ENCODE measurements around the gene C16orf54. TPM values are rescaled to one million over a fixed set of nuclear protein-coding genes. Genes with fewer than 3 reads are reported as not detected.

C16orf54 gene
- total RNA-seq, 1 donor: not detected

DNA sequence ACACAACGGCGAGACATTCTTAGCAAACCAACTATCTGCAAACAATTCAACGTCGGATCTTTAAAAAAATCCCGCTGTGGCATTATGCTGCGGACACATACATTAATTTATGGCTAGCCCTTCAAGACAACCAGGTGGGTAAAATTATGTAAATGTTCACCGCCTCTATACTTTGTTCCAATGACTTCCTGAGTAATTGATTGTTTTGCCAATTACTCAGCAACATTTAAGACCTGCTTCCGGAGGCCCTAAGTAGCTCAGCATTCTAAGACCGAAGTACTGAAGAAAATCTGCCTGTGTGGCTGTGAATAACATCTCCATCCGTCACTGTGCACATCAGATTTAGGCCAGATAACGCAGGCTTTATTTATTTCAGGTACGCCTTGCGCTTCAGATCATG lies 43.5 kb downstream of the C16orf54 start:
- DNase-seq (ENCODE audit: low read depth): no peak
- TF ChIP-seq, protein P1, sequence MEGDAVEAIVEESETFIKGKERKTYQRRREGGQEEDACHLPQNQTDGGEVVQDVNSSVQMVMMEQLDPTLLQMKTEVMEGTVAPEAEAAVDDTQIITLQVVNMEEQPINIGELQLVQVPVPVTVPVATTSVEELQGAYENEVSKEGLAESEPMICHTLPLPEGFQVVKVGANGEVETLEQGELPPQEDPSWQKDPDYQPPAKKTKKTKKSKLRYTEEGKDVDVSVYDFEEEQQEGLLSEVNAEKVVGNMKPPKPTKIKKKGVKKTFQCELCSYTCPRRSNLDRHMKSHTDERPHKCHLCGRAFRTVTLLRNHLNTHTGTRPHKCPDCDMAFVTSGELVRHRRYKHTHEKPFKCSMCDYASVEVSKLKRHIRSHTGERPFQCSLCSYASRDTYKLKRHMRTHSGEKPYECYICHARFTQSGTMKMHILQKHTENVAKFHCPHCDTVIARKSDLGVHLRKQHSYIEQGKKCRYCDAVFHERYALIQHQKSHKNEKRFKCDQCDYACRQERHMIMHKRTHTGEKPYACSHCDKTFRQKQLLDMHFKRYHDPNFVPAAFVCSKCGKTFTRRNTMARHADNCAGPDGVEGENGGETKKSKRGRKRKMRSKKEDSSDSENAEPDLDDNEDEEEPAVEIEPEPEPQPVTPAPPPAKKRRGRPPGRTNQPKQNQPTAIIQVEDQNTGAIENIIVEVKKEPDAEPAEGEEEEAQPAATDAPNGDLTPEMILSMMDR (IDR thresholded peaks at IDR 0.05; ENCODE audit: insufficient read depth, low read depth, low read length): no peak
- H3K4me3 ChIP-seq (ENCODE audit: low read depth, low read length): no peak overlapping the region

DNA sequence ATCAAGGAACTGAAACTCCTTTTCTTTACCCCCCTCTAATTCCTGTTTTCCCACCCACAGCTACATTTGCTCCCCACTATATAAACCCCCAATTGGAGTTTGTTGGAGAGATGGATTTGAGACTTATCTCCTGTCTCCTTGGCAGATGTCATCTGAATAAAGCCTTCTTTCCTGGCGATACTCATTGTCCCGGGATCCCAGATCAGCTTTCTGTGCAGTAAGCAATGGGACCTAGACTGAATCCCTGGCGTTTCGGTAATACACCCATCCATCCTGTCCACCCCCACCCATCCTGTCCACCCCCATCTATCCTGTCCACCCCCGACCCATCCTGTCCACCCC lies 44.6 kb downstream of the C16orf54 start:
- no peak overlapping the region for H3K4me3 ChIP-seq (ENCODE audit: low read depth, low read length)
- no peak for DNase-seq (ENCODE audit: low read depth)
- TF ChIP-seq, protein P1 (IDR thresholded peaks at IDR 0.05; ENCODE audit: insufficient read depth, low read depth, low read length): no peak

DNA sequence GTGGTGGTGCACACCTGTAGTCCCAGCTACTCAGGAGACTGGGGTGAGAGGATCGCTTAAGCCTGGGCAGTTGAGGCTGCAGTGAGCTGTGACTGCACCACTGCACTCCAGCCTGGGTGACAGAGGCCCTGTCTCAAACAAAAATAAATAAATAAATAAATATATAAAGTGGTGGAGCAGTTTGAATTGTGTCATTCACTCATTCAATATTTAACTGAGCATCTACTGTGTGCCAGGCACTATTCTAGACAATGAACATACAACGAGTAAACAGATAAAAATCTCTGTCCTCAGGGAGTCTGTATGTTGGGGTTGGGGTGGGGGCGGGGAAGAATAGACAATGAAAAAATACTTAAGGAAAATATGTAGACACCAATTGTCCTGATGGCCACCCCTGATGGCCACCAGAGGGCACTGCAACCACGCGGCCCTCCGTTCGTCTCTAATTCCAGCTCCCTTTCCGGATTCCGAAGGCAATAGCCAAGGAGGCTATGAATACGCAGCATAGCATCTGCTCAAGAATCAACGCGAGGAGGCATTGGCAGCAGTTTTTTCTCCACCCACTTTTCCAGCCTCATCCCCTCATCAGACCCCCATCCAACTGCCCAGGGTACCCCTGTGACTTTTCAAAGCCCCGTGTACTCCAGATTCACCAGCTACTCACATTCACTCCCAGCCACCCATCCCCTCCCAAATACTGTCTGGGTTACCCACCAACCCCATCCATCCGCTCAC lies 45.4 kb downstream of the C16orf54 start:
- H3K4me3 ChIP-seq (ENCODE audit: low read depth, low read length): no peak overlapping the region
- DNase-seq (ENCODE audit: low read depth): peak; percentile 89
- TF ChIP-seq, protein P1 (IDR thresholded peaks at IDR 0.05; ENCODE audit: insufficient read depth, low read depth, low read length): peak; percentile 83

DNA sequence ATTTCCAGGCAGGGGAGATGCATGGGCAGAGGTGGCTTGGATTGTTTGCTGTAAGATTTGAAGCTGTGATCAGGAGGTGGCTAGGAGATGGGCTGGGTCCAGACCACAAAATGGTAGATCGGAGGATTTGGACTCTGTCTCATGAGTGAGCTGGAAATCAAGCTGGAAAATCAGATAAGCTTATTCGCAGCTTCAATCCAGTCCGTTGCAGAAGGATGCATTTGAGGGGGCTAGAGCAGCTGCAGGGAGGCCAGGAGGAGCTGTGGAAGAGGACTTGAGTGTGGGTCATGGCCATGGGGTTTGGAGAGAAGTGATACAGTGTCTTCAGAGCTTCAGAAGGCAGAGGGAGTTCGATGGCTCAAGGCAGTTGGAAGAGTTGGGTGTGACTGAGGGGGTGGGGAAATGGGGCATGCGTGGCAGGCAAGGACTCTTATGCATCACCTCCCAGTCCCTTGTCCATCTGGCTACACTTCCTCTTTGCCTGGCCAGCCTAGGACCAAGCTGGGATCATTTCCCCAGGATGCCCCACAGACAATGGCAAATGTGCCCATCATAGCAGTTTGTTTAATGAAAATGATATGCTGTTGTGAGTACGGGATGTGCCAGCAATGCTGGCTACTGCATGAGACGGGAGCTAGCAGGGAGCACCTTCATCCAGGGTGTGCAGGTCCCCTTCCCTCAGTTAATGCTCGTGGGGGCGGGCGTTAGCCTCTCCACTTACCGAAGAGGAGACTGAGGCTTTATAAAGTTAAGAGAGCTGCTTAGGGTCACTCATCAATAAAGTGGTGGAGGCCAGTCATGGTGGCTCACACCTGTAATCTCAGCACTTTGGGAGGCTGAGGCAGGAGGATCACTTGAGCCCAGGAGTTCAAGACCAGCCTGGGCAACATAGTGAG lies 46.2 kb downstream of the C16orf54 start:
- TF ChIP-seq, protein P1 (IDR thresholded peaks at IDR 0.05; ENCODE audit: insufficient read depth, low read depth, low read length): no peak
- DNase-seq (ENCODE audit: low read depth): no peak
- H3K4me3 ChIP-seq (ENCODE audit: low read depth, low read length): no peak overlapping the region

DNA sequence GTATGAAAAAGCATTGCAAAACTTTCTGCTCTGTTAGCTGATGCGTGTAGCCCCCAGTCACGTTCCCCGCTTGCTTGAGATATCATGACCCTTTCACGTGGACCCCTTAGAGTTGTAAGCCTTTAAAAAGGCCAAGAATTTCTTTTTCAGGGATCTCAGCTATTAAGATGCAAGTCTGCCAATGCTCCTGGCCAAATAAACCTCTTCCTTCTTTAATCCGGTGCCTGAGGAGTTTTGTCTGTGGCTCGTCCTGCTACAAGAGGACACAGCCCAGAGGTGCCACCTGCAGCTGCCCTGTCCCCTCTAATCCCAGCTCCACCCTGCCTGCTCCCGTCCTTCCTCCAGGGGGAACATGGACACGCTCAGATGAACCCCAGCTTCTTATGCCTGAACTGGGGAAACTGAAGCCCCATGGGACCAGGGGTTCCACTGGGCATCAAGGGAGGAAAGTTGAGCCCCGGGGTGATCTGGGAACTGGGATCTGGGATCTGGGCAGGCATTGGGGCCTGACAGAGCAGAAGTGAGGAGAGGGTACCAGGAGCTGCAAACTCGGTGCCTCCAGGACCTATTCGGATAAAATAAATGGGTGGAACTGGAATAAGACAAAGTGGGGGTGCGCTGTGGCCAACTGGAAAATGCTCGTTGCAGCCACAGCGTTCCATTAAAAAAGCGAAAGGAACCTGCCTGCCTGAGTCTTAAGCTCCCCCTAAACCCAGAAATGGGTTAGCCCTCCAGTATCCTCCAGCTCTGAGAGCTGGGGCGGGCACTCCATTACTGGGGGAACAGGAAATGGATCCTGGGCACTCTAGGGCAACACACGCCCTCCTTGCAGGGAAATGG lies 47.1 kb downstream of the C16orf54 start:
- H3K4me3 ChIP-seq (ENCODE audit: low read depth, low read length): no peak overlapping the region
- no peak for DNase-seq (ENCODE audit: low read depth)
- TF ChIP-seq, protein P1 (IDR thresholded peaks at IDR 0.05; ENCODE audit: insufficient read depth, low read depth, low read length): no peak

DNA sequence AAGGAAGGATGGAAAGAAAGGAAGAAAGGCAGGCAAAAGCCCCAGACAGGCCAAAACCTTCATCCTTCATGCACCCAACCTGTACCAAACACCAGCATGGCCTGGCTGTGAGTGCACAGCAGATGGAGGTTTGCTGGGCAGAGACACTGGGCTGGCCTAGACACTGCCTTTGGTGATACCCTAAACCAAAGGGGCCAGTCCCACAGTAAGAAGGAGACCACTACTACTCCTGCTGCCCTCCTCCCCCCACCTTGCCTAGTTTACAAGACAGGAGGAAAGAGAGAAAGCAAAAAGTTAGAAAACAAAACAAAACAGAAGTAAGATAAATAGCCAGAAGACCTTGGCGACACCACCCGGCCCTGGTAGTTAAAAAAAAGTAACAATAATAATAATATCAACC lies 47.7 kb downstream of the C16orf54 start:
- H3K4me3 ChIP-seq (ENCODE audit: low read depth, low read length): no peak overlapping the region
- DNase-seq (ENCODE audit: low read depth): no peak

More for the DNA sequence above, 47.7 kb downstream of the C16orf54 start:
- TF ChIP-seq, protein P1 (IDR thresholded peaks at IDR 0.05; ENCODE audit: insufficient read depth, low read depth, low read length): no peak

All from fibroblast of villous mesenchyme (primary cell).